HG02763 (cell line): ENCODE measurements around the gene IQCK.
"Not testable (repeated sequence)": the region's sequence is repeated elsewhere in the genome, so short reads cannot be mapped to it uniquely, and the experiment has no call there.

Experiments
- ATAC-seq: cut with Tn5 transposase; IDR thresholded peaks from one replicate; pipeline ENCODE4 v1.9.1; 2021; ENCODE audit warnings: mild to moderate bottlenecking, moderate library complexity; ENCODE audit not compliant: unreplicated experiment

Gene IQCK

GRCh38 chr16:19785081-19785480, 67.0 kb downstream of the IQCK start:
- no peak for ATAC-seq

- ATAC-seq = no peak
Measured at GRCh38 chr16:19785512-19786130, 67.5 kb downstream of the IQCK start.

- ATAC-seq = not testable (repeated sequence)
Measured at GRCh38 chr16:19801369-19801768, 83.3 kb downstream of the IQCK start.

- not testable (repeated sequence) for ATAC-seq
Measured at GRCh38 chr16:19801824-19802223, 83.8 kb downstream of the IQCK start.

GRCh38 chr16:19802612-19803011, 84.5 kb downstream of the IQCK start:
- no peak for ATAC-seq

GRCh38 chr16:19804538-19805323, 86.7 kb downstream of the IQCK start:
- ATAC-seq = no peak

- ATAC-seq = no peak
Measured at GRCh38 chr16:19805459-19806162, 87.5 kb downstream of the IQCK start.

- ATAC-seq = no peak
Measured at GRCh38 chr16:19808061-19808641, 90.1 kb downstream of the IQCK start.

- no peak for ATAC-seq
Measured at GRCh38 chr16:19809121-19809635, 91.1 kb downstream of the IQCK start.

- ATAC-seq = no peak
Measured at GRCh38 chr16:19809693-19810092, 91.6 kb downstream of the IQCK start.

- ATAC-seq = no peak
Measured at GRCh38 chr16:19810817-19811731, 93.0 kb downstream of the IQCK start.

- ATAC-seq = no peak
Measured at GRCh38 chr16:19812986-19813385, 94.9 kb downstream of the IQCK start.

- ATAC-seq = no peak
Measured at GRCh38 chr16:19815418-19815817, 97.3 kb downstream of the IQCK start.

GRCh38 chr16:19817122-19817521, 99.1 kb downstream of the IQCK start:
- no peak for ATAC-seq

- no peak for ATAC-seq
Measured at GRCh38 chr16:19817875-19818274, 99.8 kb downstream of the IQCK start.

- no peak for ATAC-seq
Measured at GRCh38 chr16:19822533-19822932, 104.5 kb downstream of the IQCK start.

- no peak for ATAC-seq
Measured at GRCh38 chr16:19823322-19823721, 105.3 kb downstream of the IQCK start.

- no peak for ATAC-seq
Measured at GRCh38 chr16:19824216-19824615, 106.1 kb downstream of the IQCK start.

GRCh38 chr16:19829844-19830692, 112.0 kb downstream of the IQCK start:
- ATAC-seq = no peak
